PC-3 (cell line): Measurements from ENCODE around the gene MYO5A.

Experiments
- CTCF ChIP-seq: fragments of 300-600 bp; sonication (generic); conservative IDR thresholded peaks from 2 replicates; pipeline ENCODE4 v1.5.1; 2017; ENCODE audit warnings: antibody characterized with exemption, low read depth, mild to moderate bottlenecking, low read length
- EZH2 ChIP-seq: fragments of 300-600 bp; sonication (generic); IDR thresholded peaks from one replicate; pipeline ENCODE4 v1.6.1; 2017; ENCODE audit warnings: antibody characterized with exemption, mild to moderate bottlenecking, low read length; ENCODE audit not compliant: unreplicated experiment
- EZH2phosphoT487 ChIP-seq: fragments of 300-600 bp; sonication (generic); IDR thresholded peaks from 2 replicates; pipeline ENCODE4 v1.6.1; 2018; ENCODE audit warnings: mild to moderate bottlenecking, antibody characterized with exemption, low read length, borderline replicate concordance

- TF ChIP-seq CTCF, result no peak
- no peak for TF ChIP-seq EZH2
- TF ChIP-seq EZH2phosphoT487, result no peak
These were observed 36.5 kb downstream of the MYO5A start for GRCh38 chr15:52492132-52492531.
